Lung (tissue), 12 donors: ENCODE results near the gene DAGLB. TPM values are rescaled to one million over a fixed set of nuclear protein-coding genes. Genes with fewer than 3 reads are reported as not detected.

Experiments
- ATAC-seq: fragments of 200-7000 bp; cut with Tn5 transposase; one replicate; pipeline ENCODE4 v1.9.1; 2020; ENCODE audit warnings: moderate number of reproducible peaks; ENCODE audit not compliant: insufficient read depth, low FRiP score
- DNase-seq, 3 donors: peaks; one replicate each; pipeline ENCODE4 v3.0.0-alpha.2; 2013 to 2017
- H3K27ac ChIP-seq, 2 donors: one replicate each; pipeline ENCODE4 v1.5.1; 2013; ENCODE audit warnings: mild to moderate bottlenecking in 2 of 2, moderate library complexity in 2 of 2, control low read depth in 1 of 2, inconsistent platforms in 1 of 2, low read depth in 1 of 2, low read length in 1 of 2
- H3K27me3 ChIP-seq, 3 donors: one replicate each; pipeline ENCODE4 v1.5.1; 2013; ENCODE audit warnings: low read length in 2 of 3; ENCODE audit not compliant: control insufficient read depth in 3 of 3, insufficient read depth in 3 of 3
- H3K36me3 ChIP-seq, 4 donors: one replicate each; pipeline ENCODE4 v1.5.1; 2013; ENCODE audit warnings: low read length in 4 of 4, mild to moderate bottlenecking in 1 of 4, moderate library complexity in 1 of 4; ENCODE audit not compliant: control insufficient read depth in 4 of 4, insufficient read depth in 4 of 4
- H3K4me1 ChIP-seq, 5 donors: one replicate each; pipeline ENCODE4 v1.5.1; 2013; ENCODE audit warnings: low read length in 5 of 5, mild to moderate bottlenecking in 2 of 5, moderate library complexity in 1 of 5; ENCODE audit not compliant: control insufficient read depth in 5 of 5, insufficient read depth in 5 of 5
- H3K4me3 ChIP-seq: one replicate; pipeline ENCODE4 v1.5.1; 2013; ENCODE audit warnings: mild to moderate bottlenecking, control low read depth, moderate library complexity
- H3K9ac ChIP-seq, 2 donors: one replicate each; pipeline ENCODE4 v1.5.1; 2013; ENCODE audit warnings: low read length in 2 of 2, control low read depth in 1 of 2; ENCODE audit not compliant: insufficient read depth in 1 of 2
- H3K9me3 ChIP-seq, 4 donors: one replicate each; pipeline ENCODE4 v1.5.1; 2013; ENCODE audit warnings: low read length in 3 of 4, mild to moderate bottlenecking in 1 of 4, moderate library complexity in 1 of 4; ENCODE audit not compliant: control insufficient read depth in 4 of 4, insufficient read depth in 3 of 4
- WGBS, 2 donors: extraction: QIAGEN DNeasy Blood & Tissue Kit; methylation state at CpG; one replicate each; pipeline ENCODE4 v1.1.7; 2013; 5-methylcytosine and 5-hydroxymethylcytosine counted together
- polyA plus RNA-seq, 2 donors: library from polyadenylated mRNA; stranded (reverse); fragments of 200-250 nt; gene quantifications; one replicate each; pipeline ENCODE4 v1.2.1, GENCODE V29; 2013
- total RNA-seq, 2 donors: library from RNA; depleted of rRNA in 1 of 2; stranded (reverse); fragments of >200 nt in 1 of 2; gene quantifications; one replicate each; pipeline ENCODE4 v1.2.1, GENCODE V29; 2014 to 2021
- TF ChIP-seq, protein P1 (sequence below): IDR thresholded peaks from 2 replicates; pipeline ENCODE4 v1.5.1; 2012; ENCODE audit warnings: mild to moderate bottlenecking; ENCODE audit errors: control extremely low read depth, extremely low read depth
- donor health status: control.
- donor health status: control.
- donor health status: Bipolar disorder and iron deficiency.
- donor health status: healthy.
- donor health status: DM: yes; HTN: yes; CAD: no.

Gene DAGLB
- total and polyA plus RNA-seq, 4 donors: 13.9 to 43.3 (median 19.4) TPM

GRCh38 chr7:6406121-6406520 lies 41.6 kb downstream of the DAGLB start:
- TF ChIP-seq, protein P1, sequence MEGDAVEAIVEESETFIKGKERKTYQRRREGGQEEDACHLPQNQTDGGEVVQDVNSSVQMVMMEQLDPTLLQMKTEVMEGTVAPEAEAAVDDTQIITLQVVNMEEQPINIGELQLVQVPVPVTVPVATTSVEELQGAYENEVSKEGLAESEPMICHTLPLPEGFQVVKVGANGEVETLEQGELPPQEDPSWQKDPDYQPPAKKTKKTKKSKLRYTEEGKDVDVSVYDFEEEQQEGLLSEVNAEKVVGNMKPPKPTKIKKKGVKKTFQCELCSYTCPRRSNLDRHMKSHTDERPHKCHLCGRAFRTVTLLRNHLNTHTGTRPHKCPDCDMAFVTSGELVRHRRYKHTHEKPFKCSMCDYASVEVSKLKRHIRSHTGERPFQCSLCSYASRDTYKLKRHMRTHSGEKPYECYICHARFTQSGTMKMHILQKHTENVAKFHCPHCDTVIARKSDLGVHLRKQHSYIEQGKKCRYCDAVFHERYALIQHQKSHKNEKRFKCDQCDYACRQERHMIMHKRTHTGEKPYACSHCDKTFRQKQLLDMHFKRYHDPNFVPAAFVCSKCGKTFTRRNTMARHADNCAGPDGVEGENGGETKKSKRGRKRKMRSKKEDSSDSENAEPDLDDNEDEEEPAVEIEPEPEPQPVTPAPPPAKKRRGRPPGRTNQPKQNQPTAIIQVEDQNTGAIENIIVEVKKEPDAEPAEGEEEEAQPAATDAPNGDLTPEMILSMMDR: no peak
- Histone ChIP-seq H3K27ac (no peak overlapping the region), H3K36me3 (peaks cover 43 to 66% (median 54%) of the 10 kb centered on the region in 4 donors), H3K9me3 (no peaks in the 10 kb centered on the region), H3K9ac (no peak overlapping the region), H3K27me3 (no peaks in the 10 kb centered on the region), H3K4me1 (peaks cover 0 to 1% (median 0%) of the 10 kb centered on the region in 5 donors), H3K4me3 (no peak overlapping the region)
- WGBS, 2 donors: 94 to 96% methylated on average over 5 of the region's 5 CpGs
- DNase-seq (no peak), ATAC-seq (no peak)

DNA sequence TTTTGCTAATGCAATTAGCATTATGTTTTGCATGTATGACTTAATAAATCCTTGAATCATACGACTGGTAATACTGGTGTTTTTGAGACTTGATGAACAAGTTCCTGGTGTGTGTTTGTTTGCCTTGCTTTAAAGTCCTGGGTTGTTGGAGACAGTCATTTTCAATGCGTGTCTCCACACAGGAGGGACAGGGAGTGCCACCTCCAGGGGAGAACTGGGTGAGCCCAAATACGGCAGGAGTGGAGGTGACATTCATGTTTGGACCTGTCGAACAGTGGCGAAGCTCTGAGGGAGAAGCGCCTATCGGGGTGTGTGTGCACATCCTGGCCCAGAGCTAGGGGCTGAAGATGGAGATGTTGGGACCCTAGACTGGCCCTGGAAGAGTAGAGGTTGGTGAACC lies 43.8 kb downstream of the DAGLB start:
- H3K27me3 ChIP-seq: no peaks in the 10 kb centered on the region
- DNase-seq (no peak), ATAC-seq (no peak)
- peaks cover 27 to 56% (median 42%) of the 10 kb centered on the region in 4 donors for H3K36me3 ChIP-seq
- TF ChIP-seq, protein P1: no peak
- H3K4me1 ChIP-seq: peaks cover 0 to 10% (median 0%) of the 10 kb centered on the region in 5 donors
- H3K27ac ChIP-seq: no peak overlapping the region
- no peaks in the 10 kb centered on the region for H3K9me3 ChIP-seq
- WGBS, 2 donors: 89 to 91% methylated on average over 7 of the region's 7 CpGs
- no peak overlapping the region for H3K4me3 ChIP-seq
- H3K9ac ChIP-seq: no peak overlapping the region

DNA sequence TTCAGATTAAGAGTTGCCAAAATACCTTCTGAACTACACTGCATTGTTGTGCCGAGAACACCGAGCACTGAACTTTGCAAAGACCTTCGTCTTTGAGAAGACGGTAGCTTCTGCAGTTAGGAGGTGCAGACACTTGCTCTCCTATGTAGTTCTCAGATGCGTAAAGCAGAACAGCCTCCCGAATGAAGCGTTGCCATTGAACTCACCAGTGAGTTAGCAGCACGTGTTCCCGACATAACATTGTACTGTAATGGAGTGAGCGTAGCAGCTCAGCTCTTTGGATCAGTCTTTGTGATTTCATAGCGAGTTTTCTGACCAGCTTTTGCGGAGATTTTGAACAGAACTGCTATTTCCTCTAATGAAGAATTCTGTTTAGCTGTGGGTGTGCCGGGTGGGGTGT lies 45.0 kb downstream of the DAGLB start:
- H3K27ac ChIP-seq: no peak overlapping the region

More for the DNA sequence above, 45.0 kb downstream of the DAGLB start:
- Histone ChIP-seq H3K4me1 (peaks cover 0 to 15% (median 0%) of the 10 kb centered on the region in 5 donors), H3K27me3 (no peaks in the 10 kb centered on the region), H3K36me3 (peaks cover 22 to 54% (median 35%) of the 10 kb centered on the region in 4 donors), H3K9me3 (no peaks in the 10 kb centered on the region), H3K9ac (no peak overlapping the region), H3K4me3 (no peak overlapping the region)
- WGBS, 2 donors: 96% methylated on average over 13 of the region's 13 CpGs
- ATAC-seq (no peak), DNase-seq (no peak)
- TF ChIP-seq, protein P1: no peak
